CD4-positive, alpha-beta T cell treated with Interleukin-4 for 1 hour (primary cell): ENCODE measurements around the gene UBR2.
"Not testable (repeated sequence)": the region's sequence is repeated elsewhere in the genome, so short reads cannot be mapped to it uniquely, and the experiment has no call there.

Experiments
- DNase-seq, 2 donors: peaks; one replicate each; pipeline ENCODE4 v3.0.0-alpha.2; 2020 to 2022

UBR2 gene

DNA sequence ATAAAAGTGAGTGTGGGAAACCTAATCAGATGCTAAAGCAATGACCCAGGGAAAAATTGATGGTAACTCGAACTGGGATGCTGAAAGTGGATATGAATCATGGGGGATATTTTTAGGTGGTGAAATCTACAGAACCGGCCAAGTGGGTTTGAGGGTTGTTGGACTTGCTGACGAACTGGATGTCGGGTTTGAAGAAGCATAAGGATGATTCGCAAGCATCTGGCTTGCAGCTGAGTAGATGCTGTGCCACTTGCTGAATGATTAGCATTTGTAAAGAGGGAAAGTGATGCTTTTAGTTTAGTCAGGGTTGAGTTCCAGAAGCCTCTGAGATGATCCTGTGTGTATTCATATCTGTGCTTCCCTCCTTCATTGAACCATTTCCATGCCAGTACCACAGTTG lies 54.9 kb downstream of the UBR2 start:
- no peak for DNase-seq

DNA sequence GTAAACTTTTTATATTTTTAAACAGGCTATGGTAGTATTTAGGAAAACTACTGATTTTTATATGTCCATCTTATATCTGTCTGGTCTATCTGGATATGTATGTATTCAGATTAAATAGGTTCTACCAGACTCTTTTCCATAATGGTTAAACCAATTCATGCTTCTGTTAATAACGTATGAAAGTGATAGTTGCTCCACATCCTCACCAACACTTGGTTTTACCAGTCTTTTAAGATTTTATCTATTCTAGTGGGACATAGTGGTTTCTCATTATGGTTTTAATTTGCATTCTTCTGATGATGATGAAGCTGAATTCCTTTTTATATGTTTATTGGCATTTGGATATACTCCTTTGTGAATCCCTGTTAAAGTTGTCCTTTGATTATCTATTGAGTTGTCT lies 56.1 kb downstream of the UBR2 start:
- no peak for DNase-seq

DNA sequence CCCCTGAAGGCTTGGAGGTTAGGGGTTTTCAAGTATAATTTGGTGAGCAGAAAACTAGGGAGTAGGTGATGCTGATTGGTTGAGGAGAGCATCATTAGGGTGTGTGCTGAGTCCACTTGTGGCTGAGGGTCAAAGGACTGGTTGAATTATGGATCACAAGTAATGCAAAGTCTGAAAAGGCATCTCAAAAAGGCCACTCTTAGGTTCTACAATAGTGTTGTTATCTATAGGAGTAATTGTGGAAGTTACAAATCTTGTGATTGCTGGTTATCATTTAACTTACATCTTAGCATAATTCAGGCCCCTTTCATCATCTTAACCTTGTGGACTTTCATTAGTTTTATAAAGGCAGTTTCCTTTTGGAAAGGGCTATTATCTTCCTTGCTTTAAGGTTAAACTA lies 60.8 kb downstream of the UBR2 start:
- DNase-seq: no peak

DNA sequence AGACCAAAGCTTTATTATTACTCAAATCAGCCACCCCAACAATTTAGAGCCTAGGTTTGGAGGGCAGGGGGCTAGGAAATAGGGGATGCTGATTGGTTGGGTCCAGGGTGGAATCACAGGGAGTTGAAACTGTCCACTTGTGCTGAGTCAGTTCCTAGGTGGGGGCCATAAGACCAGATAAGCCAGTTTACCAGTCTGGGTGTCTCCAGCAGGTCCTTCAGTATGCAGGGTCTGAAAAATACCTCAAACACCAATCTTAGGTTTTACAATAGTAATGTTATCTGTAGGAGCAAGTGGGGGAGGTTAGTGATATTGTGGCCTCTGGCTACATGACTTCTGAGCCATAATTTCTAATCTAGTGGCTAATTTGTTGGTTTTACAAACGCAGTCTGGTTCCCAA lies 63.2 kb downstream of the UBR2 start:
- DNase-seq: no peak

DNA sequence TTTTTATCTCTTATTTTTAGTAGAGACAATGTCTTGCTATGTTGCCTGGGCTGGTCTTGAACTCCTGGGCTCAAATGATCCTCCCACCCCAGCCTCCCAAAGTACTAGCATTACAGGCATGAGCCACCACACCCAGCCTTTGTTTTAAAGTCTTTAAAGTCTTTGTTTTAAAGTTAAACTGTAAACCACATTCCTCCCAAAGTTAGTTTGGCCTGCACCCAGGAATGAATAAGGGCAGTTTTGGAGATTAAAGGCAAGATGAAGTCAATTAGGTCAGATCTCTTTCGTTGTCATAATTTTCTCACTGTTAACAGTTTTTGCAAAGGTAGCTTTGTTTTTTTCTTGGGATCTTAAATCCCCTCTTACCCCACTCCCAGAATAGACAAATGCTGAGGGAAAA lies 63.8 kb downstream of the UBR2 start:
- no peak for DNase-seq

DNA sequence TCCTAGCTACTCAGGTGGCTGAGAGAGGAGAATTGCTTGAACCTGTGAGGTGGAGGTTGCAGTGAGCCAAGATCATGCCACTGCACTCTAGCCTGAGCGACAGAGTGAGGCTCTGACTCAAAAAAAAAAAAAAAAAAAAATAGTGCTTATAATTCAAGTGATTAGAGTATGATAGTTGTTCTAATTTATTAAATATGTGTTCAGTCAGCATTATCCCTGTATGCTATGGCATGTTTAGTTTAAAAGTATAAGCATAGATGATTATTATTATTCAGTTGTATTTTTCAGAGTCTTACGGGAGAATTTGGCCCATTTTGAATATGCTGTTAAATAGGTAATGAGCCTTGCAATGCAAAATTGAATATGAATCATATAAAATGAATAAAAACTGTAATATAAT lies 64.8 kb downstream of the UBR2 start:
- no peak for DNase-seq

DNA sequence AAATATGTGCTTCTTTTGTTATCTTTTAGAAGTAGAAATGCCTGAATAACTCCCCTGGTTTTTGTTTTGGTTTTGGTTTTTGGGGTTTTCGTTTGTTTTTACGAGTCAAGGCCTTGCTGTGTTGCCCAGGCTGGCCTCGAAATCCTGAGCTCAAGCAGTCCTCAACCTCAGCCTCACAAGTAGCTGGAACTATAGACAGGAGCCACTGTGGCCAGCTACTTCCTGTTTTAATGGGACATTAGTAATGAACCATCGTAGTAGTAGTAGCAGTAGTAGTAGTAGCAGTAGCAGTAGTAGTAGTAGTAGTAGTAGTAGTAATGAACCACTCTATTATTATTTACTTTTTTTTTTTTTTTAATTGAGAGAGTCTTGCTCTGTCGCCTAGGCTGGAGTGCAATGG lies 66.0 kb downstream of the UBR2 start:
- DNase-seq: peak in 1 of 2 donors; percentile 5

DNA sequence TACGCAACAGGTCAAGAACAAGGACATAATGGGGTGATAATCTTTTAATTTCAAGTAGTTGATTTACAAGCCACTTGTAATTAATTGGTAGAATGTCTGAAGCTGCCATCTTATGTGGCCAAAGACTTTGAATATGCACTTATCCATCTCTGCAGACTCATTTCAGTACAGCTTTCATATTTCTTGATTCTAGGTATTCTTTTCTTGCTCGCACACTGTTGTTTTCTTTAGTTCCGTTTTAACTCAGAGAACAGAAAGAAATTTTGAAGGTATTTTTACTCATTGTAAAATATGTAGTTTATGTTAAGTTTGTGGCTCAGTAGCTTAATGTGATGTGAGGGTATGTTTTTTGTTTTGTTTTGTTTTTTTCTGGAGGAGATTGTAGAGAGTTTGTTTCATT lies 73.9 kb downstream of the UBR2 start:
- no peak for DNase-seq

DNA sequence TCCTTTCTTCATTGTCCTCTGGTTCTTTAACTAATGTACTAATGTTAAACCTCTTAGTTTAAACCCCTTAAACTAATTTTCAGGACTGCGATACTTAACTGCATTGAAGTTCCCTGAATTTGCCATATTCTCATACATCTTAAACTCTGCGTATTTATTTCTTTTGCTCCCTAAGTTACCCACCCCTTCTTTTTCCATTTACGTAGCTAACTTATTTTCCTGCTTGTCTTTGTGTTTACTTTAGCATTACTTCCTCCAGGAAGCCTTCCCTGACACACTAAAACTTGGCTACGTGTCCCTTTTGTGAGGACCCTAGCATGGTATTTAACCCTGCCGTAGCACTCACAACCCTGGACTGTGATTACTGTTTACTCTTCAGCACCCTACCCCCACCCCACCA lies 79.0 kb downstream of the UBR2 start:
- DNase-seq: no peak

DNA sequence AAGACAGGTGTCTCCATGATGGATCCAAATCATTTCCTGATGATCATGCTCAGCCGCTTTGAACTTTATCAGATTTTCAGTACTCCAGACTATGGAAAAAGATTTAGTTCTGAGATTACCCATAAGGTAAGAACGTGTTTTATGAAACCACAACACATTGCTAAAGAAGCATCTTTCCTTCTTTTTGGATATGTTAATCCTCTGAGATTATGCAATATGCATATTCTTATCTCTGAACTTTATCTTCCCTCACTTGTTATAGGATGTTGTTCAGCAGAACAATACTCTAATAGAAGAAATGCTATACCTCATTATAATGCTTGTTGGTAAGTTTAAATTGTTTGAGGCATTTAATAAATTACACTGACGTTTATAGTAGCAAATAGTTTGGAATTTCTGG lies 80.4 kb downstream of the UBR2 start:
- no peak for DNase-seq

DNA sequence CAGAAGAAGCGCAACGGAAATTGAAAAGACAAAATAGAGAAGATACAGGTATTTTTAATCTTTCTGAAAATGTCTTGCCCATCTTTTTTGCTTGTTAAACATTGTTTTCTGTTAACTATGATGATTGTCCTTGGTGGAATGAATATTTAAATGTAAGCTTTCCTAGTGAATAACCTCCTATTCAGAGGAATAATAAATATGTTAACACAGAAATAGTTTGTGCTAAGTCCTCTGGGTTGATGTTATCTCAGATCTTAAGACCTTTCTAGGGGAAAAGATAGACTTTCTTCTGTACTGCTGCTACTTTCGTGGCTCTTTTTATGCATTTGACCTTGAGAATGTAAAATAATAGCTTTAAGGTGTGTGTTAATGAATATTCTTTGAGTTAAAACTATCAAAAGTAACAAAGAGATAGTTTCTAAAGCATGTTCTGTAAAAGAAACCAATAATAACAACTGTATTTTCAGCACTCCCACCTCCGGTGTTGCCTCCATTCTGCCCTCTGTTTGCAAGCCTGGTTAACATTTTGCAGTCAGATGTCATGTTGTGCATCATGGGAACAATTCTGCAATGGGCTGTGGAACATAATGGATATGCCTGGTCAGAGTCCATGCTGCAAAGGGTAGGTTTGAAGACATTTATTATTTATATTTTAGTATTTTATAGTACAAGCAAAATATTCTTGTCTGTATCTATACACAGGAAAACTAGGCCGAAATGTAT lies 88.4 kb downstream of the UBR2 start:
- no peak for DNase-seq

DNA sequence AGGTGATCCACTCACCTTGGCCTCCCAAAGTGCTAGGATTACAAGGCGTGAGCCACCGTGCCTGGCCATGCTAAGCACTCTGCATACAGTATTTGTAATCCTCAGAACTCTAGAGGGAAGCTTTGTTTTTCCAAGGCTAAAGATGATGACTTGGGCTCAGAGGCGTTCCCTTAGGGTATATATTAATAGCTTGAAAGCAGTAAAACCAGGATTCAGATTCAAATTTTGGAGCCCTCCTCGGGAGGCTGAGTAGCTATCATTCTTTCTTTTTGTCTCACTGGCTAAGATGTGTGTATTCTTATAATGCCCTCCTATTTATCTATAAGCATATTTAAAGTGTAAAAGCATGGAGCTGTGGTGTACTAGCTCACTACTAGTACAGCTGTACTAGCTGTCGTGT lies 90.0 kb downstream of the UBR2 start:
- DNase-seq: no peak

DNA sequence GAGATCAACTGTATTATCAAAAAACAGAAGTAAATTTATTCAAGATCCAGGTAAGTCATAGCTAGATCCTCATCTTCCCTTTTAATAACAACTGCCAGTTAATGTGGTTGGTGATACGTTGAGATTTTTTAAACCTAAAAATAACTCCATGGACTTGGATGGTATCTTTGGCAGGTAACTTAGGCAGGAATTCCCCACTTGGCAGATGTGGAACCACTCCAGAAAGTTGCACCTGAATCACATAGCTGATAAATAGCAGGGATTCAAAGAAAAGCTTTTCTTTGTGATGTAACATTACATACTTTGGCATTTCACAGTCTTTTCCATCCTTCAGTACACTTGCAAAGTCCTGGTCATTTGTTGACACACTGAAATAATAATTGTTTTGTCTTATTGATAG lies 96.0 kb downstream of the UBR2 start:
- no peak for DNase-seq

DNA sequence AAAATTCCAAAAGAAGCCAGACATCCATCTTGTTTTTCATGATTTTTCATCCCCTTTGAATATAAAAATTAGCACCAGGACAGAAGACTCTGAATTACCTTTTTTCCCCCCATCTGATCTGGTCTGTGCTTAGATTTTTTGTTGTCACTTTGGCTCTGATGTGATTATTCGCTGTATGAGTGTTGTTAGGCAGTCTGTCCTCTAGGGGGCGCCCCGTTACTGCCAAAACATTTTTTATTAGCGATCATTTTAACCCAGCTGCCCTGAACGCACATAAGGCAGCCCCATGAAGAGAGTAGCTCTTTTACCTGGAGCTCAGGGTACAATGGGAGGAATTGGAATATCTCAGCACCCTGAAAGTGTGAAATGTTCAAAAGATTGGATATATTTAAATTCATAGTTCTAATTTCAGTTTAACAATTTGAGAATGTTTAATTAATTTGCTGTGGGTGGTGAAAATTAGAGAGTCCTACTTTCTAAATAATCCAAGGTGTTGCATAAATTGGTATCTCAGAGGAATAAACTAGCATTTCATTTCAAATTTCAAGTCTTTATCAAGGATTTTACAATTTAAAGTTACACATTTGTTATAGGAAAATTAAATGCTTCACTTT lies 97.8 kb downstream of the UBR2 start:
- peak; percentile 86 to 89 for DNase-seq

DNA sequence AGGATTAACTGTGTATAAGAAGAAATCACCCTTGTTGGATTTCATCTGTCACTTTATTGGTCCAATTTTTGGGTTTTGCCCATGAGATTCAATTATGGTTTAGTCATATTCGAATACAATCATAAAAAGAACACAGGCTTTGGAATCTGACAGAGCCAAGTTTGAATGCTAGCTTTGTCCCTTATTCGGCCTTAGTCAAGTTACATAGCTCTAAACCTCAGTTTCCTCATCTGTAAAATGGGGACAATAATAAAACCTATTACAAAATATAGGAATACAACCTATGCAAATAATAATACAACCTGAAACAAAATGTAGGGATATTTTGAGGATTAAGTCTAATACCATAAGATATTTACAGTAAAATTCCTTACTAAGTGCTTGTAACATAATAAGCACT lies 100.9 kb downstream of the UBR2 start:
- DNase-seq: no peak

DNA sequence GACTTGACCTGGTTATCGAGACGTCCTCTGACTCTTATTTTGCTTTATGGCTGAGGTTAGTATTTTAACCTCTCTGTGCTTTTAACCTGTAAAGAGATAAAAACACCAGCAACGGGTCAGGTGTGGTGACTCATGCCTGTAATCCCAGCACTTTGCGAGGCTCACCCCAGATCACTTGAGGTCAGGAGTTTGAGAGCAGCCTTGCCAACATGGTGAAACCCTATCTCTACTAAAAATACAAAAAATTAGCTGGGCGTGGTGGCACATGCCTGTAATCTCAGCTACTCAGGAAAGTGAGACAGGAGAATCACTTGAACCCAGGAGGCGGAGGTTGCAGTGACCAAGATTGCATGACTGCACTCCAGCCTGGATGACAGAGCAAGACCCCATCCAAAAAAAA lies 110.5 kb downstream of the UBR2 start:
- DNase-seq: not testable (repeated sequence)

DNA sequence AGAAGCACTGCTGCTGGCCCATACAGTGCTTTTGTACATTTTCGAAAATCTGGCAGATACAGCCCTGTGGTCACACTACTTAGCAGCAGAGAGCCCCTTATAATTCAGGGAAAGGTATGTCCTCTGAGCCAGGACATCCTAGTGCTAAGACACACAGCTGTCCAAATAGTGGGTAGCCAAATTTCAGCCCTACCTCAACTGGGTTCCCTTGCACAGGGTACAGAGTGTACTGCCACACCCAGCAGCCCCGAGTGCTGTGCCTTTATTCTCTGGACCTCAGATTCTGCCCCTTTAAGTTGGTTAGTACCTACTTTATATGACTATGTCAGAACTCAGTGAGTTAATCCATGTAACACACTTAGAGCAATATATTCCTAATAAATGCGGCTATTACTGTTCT lies 111.0 kb downstream of the UBR2 start:
- DNase-seq: no peak

DNA sequence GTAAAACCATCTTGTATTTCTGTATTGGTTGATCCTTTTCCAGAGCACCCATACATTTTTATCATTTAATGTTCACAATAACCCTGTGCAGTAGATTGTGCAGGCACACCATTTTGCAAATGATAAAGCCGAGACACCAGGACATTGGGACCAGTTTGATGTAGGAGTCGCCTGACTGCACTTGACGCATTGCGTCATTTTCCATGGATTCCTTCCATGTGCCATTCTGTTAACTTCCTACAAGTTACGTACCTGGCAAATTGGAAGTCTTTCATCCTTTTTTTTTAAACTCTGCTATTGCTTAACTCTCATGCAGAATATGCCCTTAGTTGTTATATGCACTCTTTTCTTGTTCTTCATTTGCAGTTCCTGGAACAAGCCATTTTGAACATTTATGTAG lies 115.5 kb downstream of the UBR2 start:
- DNase-seq: no peak

DNA sequence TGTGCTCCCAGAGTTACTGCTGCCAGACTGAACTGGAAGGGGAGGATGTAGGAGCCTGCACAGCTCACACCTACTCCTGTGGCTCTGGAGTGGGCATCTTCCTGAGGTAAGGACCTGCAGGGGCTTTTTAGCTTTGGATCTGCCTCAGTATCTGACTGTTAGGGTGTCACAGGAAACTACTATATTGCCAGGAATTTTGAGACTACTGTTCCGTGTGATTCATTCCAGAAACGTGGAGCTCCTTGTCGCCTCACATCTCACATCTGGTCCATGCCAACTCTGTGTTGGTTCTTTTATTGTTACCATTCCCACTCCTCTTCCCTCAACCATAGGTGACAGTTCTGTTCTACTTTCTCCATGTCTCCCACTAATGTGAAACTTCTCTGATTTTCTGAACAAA lies 124.5 kb downstream of the UBR2 start:
- no peak for DNase-seq

DNA sequence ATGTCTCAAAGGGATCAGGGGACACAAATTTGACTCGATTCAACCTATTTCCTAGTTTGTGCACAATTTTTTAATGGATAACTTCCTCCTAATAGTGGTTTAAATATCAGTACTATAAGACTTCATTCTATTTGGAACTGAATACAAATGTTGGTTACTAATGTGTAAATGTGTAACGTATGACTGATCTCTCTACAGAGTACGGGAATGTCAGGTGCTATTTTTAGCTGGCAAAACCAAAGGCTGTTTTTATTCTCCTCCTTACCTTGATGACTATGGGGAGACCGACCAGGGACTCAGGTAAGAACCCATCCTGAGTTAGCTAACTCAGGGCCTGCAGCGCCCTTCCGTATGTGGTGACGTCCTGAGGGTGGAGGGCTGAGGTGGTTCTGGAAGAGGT lies 125.5 kb downstream of the UBR2 start:
- no peak for DNase-seq

DNA sequence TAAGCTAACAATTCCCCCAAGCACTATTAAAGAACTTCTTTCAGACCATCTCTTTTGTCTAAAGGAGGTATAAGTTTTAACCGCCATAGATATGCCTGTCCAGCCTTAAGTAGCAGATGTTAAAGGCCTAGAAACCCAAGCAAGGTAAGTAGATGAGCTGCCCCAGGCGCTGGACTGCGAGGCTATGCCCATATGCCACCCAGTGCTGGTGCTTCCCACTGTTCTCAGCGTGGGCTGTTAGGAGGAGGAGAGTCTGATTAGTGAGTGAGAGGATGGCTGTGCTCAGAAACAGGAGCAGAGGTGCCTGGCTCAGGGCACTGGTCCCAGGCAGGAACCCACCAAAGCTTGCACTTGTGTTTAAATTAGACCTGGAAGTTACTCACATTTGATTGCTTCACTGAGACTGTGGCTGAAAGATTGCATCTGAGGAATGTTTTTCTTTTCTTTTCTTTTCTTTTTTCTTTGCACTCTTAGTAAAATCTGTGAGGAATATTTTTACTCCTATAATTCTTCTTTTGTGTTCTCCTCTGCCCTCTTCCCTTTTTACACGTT lies 126.4 kb downstream of the UBR2 start:
- DNase-seq: no peak

DNA sequence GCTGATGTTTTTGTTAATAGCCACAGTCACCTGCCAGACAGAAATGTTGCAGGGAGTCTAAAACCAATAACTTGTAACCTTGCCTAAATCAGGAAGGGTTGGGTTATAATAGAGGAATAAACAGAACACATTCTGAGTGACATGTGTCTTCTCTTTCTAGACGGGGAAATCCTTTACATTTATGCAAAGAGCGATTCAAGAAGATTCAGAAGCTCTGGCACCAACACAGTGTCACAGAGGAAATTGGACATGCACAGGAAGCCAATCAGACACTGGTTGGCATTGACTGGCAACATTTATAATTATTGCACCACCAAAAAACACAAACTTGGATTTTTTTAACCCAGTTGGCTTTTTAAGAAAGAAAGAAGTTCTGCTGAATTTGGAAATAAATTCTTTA lies 127.0 kb downstream of the UBR2 start:
- no peak for DNase-seq

DNA sequence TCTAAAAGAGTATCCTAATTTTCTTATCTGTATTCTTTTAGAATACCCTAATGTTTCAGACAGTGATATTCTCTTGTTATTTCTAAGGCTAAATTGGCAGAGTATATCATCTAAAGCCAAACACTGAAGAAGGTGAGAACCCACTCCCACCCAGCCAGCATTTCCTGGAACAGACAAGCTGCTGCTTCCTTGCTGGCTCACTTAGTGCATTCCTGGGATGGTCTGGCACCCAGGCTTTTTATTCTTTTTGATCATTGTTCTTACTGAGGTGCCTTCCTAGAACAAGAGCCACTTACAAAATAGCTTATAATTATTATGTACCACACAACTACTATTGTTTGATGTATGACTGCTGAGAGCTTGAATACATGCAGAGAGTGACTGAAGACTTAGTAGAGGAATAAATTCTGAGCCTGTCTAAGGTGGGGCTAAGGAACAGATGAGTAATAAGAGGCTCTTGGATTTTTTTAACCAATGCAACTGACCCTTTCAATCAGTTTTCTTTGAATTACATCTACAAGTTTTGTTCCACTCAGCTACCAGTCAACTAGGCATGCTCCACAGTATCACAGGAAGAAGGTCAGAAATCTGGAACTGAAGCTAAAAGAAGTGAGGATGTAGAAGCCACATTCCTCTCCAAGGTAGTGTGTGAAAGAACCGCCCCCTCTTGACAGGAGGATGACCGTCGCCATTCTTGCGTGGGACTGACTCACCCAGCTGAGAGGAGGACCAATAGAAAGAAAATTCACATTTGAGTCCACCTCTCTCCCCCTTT lies 128.5 kb downstream of the UBR2 start:
- DNase-seq: no peak

DNA sequence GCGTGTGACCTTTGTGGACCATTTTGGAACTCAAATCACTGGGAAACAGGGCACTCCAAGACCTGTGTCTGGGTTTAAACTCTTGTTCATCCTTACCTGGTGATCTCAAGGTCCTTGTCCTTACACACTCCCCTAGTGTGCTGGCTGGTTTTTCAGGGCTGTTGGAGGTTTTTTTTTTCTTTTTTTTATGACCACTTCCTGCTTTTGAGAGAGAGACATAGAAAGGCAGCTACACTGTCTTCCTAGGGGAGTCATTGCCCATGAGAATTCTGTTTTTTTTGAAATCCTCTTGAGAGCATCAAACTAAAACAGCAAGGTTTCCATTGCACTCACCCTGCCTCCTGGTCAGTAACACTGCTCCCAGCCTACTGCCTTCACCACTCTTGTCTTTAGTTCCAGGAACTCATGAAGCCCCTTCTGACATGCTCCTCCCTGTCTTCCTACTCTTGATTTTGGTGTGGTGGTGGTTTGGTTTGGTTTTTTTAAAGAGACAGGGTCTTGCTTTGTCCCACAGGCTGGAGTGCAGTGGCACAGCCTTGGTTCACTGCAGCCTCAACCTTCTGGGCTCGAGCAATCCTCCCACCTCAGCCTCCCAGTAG lies 130.0 kb downstream of the UBR2 start:
- DNase-seq: peak in 1 of 2 donors; percentile 23
